Mesodermal cell (in vitro differentiated cells): ENCODE results near the gene ADAP1.

Source experiments
- H3K27ac ChIP-seq: 2 replicates; pipeline ENCODE4 v1.7.0; 2013; ENCODE audit warnings: mild to moderate bottlenecking, low read depth, low read length, moderate library complexity; ENCODE audit not compliant: severe bottlenecking
- H3K36me3 ChIP-seq: 2 replicates; pipeline ENCODE4 v1.7.1; 2013; ENCODE audit warnings: mild to moderate bottlenecking, low read length, moderate library complexity; ENCODE audit not compliant: control insufficient read depth, insufficient read depth
- H3K4me1 ChIP-seq: one replicate; pipeline ENCODE4 v1.7.1; 2013; ENCODE audit warnings: mild to moderate bottlenecking, low read length; ENCODE audit not compliant: insufficient read depth, control insufficient read depth, poor library complexity, severe bottlenecking
- H3K4me3 ChIP-seq: 2 replicates; pipeline ENCODE4 v1.7.0; 2013; ENCODE audit warnings: low read length, control low read depth, mild to moderate bottlenecking; ENCODE audit not compliant: insufficient read depth, poor library complexity, severe bottlenecking; ENCODE audit errors: extremely low read depth
- H3K9me3 ChIP-seq: 2 replicates; pipeline ENCODE4 v1.7.1; 2013; ENCODE audit warnings: mild to moderate bottlenecking, low read length, moderate library complexity; ENCODE audit not compliant: control insufficient read depth
- WGBS, 2 experiments: methylation state at CpG; one replicate each; pipeline ENCODE4 v1.1.5; 2013; ENCODE audit warnings: missing lambda C conversion rate in 2 of 2; ENCODE audit not compliant: insufficient coverage in 2 of 2; 5-methylcytosine and 5-hydroxymethylcytosine counted together

ADAP1 gene

DNA sequence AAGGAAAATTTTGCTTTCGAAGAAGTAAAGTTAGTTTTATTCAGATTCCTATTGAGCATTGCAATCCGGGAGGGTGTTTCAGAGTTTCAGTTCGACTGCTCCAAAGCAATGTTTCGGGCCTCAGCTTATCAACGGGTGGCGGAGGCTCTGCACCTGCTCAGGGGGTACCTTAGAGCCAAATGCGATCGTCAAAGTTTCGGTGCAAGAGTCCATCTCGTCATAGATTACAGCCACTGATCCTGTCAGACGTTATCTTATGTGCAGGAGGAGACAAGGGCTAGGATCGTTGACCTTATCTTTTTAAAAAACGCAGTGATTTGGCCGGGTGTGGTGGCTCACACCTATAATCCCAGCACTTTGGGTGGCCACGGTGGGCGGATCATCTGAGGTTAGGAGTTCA is 24.7 kb upstream of the ADAP1 start:
- 94 to 95% methylated on average over 15 of the region's 16 CpGs for WGBS, 2 experiments
- Histone ChIP-seq H3K4me3 (no peak overlapping the region), H3K9me3 (no peaks in the 10 kb centered on the region), H3K4me1 (peaks cover 8% of the 10 kb centered on the region), H3K27ac (no peak overlapping the region), H3K36me3 (no peaks in the 10 kb centered on the region)

DNA sequence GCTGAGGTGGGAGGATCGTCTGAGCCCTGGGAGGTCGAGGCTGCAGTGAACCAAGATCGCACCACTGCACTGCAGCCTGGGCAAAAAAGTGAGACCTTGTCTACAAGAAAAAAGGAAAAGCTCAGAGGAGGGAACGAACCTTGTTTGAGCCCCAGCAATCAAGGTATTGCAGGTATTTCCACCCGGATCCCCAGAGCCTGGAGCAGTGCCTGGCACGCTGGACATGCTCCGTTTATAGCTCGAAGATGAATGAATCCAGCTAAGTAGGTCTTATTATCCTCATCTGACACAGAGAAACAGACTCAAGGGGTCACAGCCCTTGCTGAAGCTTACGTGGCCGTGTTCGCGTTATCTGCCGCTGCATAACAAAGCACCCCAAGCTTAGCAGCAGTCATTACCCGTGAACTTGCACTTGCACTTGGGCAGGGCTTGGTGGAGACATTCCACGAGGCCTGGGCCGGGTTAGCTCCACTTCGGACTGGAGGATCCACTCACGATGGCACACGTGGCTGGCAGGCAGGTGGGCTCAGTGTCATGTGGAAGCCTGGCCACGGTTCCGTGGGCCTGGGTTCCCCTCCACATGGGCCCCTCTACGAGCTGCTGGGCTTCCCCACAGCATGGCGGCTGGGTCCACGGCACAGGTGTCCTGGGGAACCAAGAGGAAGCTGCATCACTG is 24.1 kb upstream of the ADAP1 start:
- WGBS, 2 experiments: 91 to 93% methylated on average over 22 to 24 of the region's 24 CpGs
- Histone ChIP-seq H3K4me3 (no peak overlapping the region), H3K4me1 (peaks cover 13% of the 10 kb centered on the region), H3K9me3 (no peaks in the 10 kb centered on the region), H3K36me3 (no peaks in the 10 kb centered on the region), H3K27ac (no peak overlapping the region)

DNA sequence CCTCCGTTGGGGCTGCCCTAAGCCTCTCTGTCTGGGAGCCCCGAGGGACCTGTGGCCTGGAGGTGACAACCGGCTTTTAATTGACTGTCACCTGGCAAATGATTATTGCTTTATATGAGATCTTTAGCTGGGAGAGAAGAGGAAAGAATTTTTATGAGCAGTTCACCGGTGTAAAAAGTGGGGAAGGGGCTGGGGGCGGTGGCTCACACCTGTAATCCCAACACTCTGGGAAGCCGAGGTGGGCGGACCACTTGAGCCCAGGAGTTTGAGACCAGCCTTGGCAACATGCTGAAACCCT is 23.5 kb upstream of the ADAP1 start:
- H3K27ac ChIP-seq: peak overlapping the region; percentile 81
- H3K36me3 ChIP-seq: peaks cover 5% of the 10 kb centered on the region
- H3K4me3 ChIP-seq: no peak overlapping the region
- 83 to 92% methylated on average over 7 of the region's 7 CpGs for WGBS, 2 experiments
- H3K4me1 ChIP-seq: peaks cover 16% of the 10 kb centered on the region
- no peaks in the 10 kb centered on the region for H3K9me3 ChIP-seq

DNA sequence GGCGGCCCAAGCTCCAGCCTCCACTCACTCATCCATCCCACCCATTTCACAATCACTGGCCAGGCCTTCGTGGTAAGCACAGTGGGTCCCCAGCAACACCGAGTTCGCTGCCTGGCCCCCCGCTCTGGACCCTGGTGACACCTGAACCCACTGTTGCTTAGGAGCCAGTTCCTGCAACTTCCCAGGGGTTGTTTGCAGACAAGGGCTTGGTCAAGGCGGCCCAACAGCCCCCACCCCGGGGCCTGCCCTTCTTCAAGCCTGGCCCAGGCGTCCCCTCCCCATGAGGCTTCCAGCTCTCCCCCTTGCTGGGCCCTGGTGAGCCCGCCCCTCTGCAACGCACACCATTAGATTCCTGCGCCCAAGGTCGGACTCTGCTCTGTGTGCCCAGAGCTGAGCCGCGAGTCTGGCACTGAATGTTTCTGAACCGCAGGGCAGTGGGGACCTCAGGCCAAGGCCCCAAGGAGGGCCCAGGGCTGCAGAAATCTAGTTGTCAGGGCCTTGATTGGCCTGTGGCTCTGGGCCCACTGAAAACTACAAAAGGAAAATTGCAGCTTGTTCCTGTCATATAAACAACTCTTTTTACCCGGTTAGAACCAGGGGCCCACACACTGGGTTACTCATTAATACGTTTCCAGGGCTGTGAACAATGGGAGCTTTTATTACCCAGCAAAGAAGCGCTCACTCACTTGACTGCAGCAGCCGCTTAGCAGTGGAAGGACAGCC is 23.0 kb upstream of the ADAP1 start:
- Histone ChIP-seq H3K36me3 (peaks cover 10% of the 10 kb centered on the region), H3K27ac (peak overlapping the region; percentile 81), H3K4me1 (peaks cover 16% of the 10 kb centered on the region), H3K4me3 (no peak overlapping the region), H3K9me3 (no peaks in the 10 kb centered on the region)
- 85 to 87% methylated on average over 15 to 19 of the region's 19 CpGs for WGBS, 2 experiments

DNA sequence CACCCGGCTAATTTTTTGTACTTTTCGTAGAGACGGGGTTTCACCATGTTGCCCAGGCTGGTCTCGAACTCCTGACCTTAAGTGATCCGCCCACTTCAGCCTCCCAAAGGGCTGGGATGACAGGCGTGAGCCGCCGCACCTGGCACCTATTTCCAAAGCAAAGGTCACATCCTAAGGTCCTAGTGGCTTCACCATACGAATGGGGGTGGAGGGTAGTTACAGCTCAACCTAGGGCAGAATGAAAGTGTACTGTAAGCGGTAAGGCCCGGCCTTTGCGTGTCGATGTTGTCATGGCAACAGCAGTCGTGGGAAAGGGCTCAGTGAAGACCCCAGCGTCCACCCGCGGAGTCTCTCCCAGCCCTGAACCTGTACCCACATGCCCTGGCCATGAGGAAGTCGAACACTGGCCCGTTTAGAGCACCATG is 22.4 kb upstream of the ADAP1 start:
- Histone ChIP-seq H3K9me3 (no peaks in the 10 kb centered on the region), H3K27ac (peak overlapping the region; percentile 81), H3K36me3 (peaks cover 16% of the 10 kb centered on the region), H3K4me1 (peaks cover 16% of the 10 kb centered on the region), H3K4me3 (no peak overlapping the region)
- 90 to 94% methylated on average over 15 to 19 of the region's 19 CpGs for WGBS, 2 experiments

DNA sequence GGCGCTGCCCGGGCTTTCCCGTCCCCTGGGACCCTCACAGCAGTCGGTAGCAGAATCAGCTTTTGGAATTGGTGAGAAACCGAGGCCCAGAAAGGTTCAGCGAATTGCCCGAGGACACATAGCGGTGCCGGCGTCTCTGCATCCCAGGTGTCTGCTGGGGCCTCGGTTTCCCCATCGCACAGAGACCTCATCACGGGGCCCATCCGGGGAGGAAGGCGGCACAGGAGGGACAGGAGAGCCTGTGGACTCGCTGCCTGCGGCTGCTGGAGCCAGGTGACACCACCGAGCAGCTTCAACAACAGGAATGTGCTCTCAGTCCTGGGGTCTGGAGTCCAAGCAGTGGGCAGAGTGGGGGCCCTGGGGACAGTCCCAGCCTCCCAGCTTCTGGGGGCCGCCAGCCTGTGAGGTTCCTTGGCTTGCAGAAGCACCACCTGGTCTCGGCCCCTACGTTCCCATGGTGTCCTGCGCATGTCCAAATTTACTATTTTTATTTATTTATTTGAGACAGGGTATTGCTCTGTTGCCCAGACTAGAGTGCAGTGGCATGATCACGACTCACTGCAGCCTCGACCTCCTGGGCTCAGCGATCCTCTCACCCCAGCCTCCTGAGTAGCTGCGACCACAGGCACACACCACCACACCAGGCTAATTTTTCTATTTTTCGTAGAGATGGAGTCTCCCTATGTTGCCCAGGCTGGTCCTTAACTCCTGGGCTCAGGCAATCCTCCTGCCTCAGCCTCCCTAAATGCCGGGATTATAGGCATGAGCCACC is 21.4 kb upstream of the ADAP1 start:
- Histone ChIP-seq H3K27ac (no peak overlapping the region), H3K9me3 (no peaks in the 10 kb centered on the region), H3K36me3 (peaks cover 23% of the 10 kb centered on the region), H3K4me1 (peaks cover 16% of the 10 kb centered on the region), H3K4me3 (peak overlapping the region; percentile 77)
- 52 to 56% methylated on average over 18 to 24 of the region's 28 CpGs for WGBS, 2 experiments

DNA sequence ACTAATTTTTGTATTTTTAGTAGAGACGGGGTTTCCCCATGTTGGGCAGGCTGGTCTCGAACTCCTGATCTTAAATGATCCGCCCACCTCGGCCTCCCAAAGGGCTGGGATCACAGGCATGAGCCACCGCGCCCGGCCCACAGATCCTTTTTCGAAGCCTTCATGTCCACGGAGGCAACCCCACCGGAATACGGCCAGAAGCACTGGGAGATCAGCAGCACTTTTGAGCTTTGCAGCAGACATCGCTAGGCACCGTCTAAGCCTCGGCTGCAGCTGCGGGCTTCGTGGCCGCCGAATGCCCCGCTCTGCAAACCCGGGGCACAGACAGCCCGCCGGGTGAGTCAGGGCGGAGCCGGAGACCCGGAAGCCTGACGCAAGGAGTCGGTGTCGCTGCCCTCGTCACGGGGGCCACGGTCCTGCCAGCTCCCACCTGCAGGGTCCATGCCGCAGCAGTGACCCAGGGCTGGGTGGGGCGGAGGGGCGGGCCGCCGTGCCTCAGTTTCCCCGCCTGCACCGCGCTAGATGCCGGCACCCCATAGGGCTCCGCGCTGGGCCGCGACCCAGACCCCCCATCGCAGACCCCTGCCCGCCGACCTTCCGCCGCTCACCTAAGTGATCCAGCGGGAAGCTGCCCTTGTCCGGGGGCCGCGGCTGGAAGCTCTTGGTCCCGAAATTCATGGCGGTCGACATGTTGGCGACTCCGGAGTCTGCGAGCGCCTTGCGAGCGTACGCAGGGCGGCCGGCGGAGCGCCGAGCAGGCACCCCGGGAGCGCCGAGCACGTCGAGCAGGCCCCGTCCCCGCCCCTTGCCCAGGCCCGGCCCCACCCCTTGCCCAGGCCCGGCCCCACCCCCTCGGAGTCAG is 20.6 kb upstream of the ADAP1 start, which contains the start of gene COX19:
COX19 (minus strand) TSS at position 730 of the 862 bp plus-strand sequence; CDS start at position 690, 40 bp downstream.
- 0 to 1% methylated on average over 57 to 66 of the region's 78 CpGs for WGBS, 2 experiments
- Histone ChIP-seq H3K4me3 (peak within 1 kb of the TSS; percentile 77), H3K9me3 (no peaks in the 10 kb centered on the region), H3K36me3 (peaks cover 31% of the 10 kb centered on the region), H3K4me1 (peaks cover 16% of the 10 kb centered on the region), H3K27ac (peak within 1 kb of the TSS; percentile 91)

DNA sequence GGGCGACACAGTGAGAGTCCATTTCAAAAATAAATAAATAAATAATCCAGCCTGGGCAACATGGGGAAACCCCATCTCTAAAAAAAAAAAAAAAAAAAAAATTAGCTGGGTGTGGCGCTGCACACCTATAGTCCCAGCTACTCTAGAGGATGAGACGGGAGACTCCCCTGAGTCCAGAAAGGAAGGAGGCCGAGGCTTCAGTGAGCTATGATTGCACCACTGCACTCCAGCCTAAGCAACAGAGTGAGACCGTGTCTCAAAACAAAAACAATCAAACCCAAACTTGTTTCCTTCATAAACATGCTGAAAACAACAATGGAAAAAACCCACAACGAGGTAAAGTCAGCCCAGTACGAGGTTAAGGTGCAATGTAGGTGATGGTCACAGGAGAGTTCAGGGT is 19.7 kb upstream of the ADAP1 start:
- WGBS, 2 experiments: 45 to 60% methylated on average over 1 to 3 of the region's 7 CpGs
- Histone ChIP-seq H3K9me3 (no peaks in the 10 kb centered on the region), H3K27ac (no peak overlapping the region), H3K4me1 (peaks cover 16% of the 10 kb centered on the region), H3K36me3 (peaks cover 40% of the 10 kb centered on the region), H3K4me3 (peak overlapping the region; percentile 77)

DNA sequence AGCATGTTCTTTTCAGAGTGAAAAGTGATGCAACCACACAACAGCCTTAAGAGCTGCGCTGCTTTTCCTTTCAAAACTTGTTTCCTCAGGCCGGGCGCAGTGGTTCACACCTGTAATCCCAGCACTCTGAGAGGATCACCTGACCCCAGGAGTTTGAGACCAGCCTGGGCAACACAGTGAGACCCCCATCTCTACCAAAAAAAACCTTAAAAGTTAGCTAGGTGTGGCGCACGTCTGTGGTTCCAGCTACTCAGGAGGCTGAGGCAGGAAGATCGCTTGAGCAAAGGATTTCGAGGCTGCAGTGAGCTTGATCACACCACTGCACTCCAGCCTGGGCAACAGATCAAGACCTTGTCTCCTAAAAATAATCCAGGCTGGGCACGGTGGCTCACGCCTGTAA is 18.8 kb upstream of the ADAP1 start:
- H3K36me3 ChIP-seq: peaks cover 49% of the 10 kb centered on the region
- peaks cover 16% of the 10 kb centered on the region for H3K4me1 ChIP-seq
- no peaks in the 10 kb centered on the region for H3K9me3 ChIP-seq
- H3K4me3 ChIP-seq: no peak overlapping the region
- WGBS, 2 experiments: 94 to 96% methylated on average over 9 of the region's 9 CpGs
- H3K27ac ChIP-seq: no peak overlapping the region

DNA sequence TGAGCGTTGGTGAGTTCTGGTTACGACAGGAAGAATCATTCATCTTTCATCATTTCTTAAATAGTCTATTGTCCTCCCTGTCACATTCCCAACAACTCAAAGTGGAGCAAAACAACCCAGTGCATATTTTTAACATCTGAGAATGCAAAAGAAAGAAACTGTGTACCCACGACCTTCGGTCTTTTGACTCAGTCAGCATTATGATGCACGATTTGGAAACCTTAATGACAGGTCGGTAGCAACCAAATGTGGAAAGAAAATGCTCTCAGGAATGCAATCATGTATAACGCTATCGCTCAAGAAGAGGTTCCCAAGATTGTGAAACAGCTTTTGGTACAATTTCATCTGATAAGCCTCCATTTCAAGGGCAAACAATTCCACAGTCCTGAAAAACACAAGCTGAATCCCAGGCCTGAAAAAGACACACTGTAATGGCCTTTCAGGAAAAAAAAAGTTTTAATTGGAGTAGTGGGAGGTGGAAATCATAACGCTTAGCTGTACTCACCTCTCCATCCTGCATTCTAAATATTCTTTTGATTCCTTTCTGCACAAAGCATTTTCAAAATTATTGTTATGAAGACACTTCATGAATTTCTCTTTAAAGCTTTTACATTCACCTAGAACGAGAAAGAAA is 18.3 kb upstream of the ADAP1 start:
- Histone ChIP-seq H3K9me3 (no peaks in the 10 kb centered on the region), H3K4me1 (peaks cover 13% of the 10 kb centered on the region), H3K4me3 (no peak overlapping the region), H3K36me3 (peaks cover 54% of the 10 kb centered on the region), H3K27ac (no peak overlapping the region)
- 94 to 95% methylated on average over 7 of the region's 10 CpGs for WGBS, 2 experiments
